ENCODE measurements around the gene CSTF3. TPM values are rescaled to one million over a fixed set of nuclear protein-coding genes. Genes with fewer than 3 reads are reported as not detected.

The CSTF3 gene
- total and polyA plus RNA-seq, 8 donors: 5.0 to 25.4 (median 11.7) TPM

- WGBS, 2 donors: 93 to 96% methylated on average over 3 of the region's 3 CpGs
- no peaks in the 10 kb centered on the region for H3K27me3 ChIP-seq
- no peak overlapping the region for H3K27ac ChIP-seq
- peaks cover 0 to 44% (median 0%) of the 10 kb centered on the region in 3 donors for H3K36me3 ChIP-seq
- H3K9me3 ChIP-seq: no peaks in the 10 kb centered on the region
- no peak overlapping the region for H3K4me3 ChIP-seq
- DNase-seq (no peak), ATAC-seq (no peak), FAIRE-seq (no peak)
- no peak for TF ChIP-seq CTCF (IDR thresholded peaks at IDR 0.05)
- intact Hi-C loops (cut with DNase I): loop anchor here in 1 of 3 donors (5.0 kb wide), 1 partner anchor 110 kb away; no protein-coding TSS in a partner anchor
- H3K4me1 ChIP-seq: no peaks in the 10 kb centered on the region
These were observed 94.0 kb downstream of the CSTF3 start for GRCh38 chr11:33067294-33067693.

- Histone ChIP-seq H3K36me3 (peaks cover 0 to 39% (median 0%) of the 10 kb centered on the region in 3 donors), H3K9me3 (no peaks in the 10 kb centered on the region), H3K4me3 (no peak overlapping the region), H3K27me3 (no peaks in the 10 kb centered on the region), H3K27ac (no peak overlapping the region), H3K4me1 (no peaks in the 10 kb centered on the region)
- ATAC-seq (peak; percentile 85 to 95 (median 92)), DNase-seq (peak; percentile 36 to 83 (median 62)), FAIRE-seq (no peak)
- intact Hi-C loops (cut with DNase I): loop anchor here in 1 of 3 donors (5.0 kb wide), 1 partner anchor 108 kb away; no protein-coding TSS in a partner anchor
- 55 to 57% methylated on average over 22 of the region's 22 CpGs for WGBS, 2 donors
- peak; percentile 74 to 87 (median 82) for TF ChIP-seq CTCF (IDR thresholded peaks at IDR 0.05)
These were observed 95.7 kb downstream of the CSTF3 start for GRCh38 chr11:33065445-33066178.

- WGBS, 2 donors: 90 to 95% methylated on average over 5 of the region's 5 CpGs
- no peak overlapping the region for H3K27ac ChIP-seq
- H3K4me1 ChIP-seq: no peaks in the 10 kb centered on the region
- intact Hi-C loops (cut with DNase I): loop anchor here in 2 of 3 donors (5.0 kb wide), 2 partner anchors 103 to 108 kb away; no protein-coding TSS in a partner anchor
- H3K27me3 ChIP-seq: no peaks in the 10 kb centered on the region
- no peak for DNase-seq
- H3K36me3 ChIP-seq: peaks cover 0 to 41% (median 0%) of the 10 kb centered on the region in 3 donors
- H3K4me3 ChIP-seq: no peak overlapping the region
- H3K9me3 ChIP-seq: no peaks in the 10 kb centered on the region
- no peak for FAIRE-seq
- no peak for TF ChIP-seq CTCF (IDR thresholded peaks at IDR 0.05)
- no peak for ATAC-seq
These were observed 96.4 kb downstream of the CSTF3 start for GRCh38 chr11:33064866-33065265.

DNA sequence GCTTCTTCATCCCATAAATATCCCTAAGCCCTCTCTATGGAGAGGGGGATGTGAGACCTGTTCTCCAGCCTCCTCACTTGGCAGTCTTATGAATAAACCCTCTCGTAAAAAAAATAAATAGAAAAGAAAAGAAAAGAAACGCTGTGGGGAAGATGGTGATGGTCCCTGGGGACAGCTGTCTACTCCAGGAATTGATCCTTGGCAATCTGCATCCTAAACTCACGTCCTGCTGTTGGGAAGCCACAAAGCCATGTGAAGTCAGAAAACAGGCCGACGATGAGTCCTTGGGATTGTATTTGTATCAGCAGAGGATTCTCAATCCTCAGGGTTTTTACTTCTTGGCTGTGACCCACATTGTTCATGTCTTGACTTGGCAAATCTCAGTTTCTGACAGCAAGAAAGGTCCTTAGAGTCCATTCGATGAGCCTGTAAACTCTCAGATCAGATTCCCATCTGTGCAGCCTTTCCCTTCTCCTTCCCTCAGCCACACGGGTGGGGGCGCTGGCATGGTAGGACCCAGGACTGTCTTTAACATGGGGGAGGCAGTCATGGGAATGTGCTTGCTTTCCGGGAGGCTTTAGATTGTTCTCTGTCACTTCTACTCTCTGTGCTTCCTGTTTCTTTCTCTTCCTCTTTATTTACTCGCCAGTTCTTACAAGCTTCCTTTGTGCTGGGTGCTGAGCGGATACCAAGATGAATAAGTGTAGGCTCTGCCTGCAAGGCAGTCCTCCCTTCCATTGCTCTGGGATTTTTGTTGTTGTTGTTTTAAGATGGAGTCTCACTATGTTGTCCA lies 97.1 kb downstream of the CSTF3 start:
- Histone ChIP-seq H3K4me1 (no peaks in the 10 kb centered on the region), H3K9me3 (no peaks in the 10 kb centered on the region), H3K27me3 (no peaks in the 10 kb centered on the region), H3K27ac (no peak overlapping the region), H3K4me3 (no peak overlapping the region), H3K36me3 (peaks cover 0 to 41% (median 0%) of the 10 kb centered on the region in 3 donors)
- 60 to 67% methylated on average over 11 of the region's 11 CpGs for WGBS, 2 donors
- ATAC-seq (peak in 2 of 4 donors; percentile 29), FAIRE-seq (no peak), DNase-seq (no peak)
- intact Hi-C loops (cut with DNase I): loop anchor here in 1 of 3 donors (5.0 kb wide), 1 partner anchor 102 kb away; no protein-coding TSS in a partner anchor
- TF ChIP-seq CTCF (IDR thresholded peaks at IDR 0.05): no peak
